HCT116 (cell line): ENCODE results near the gene PLSCR5. TPM values are rescaled to one million over a fixed set of nuclear protein-coding genes. Genes with fewer than 3 reads are reported as not detected.

Source experiments
- ATAC-seq: fragments of 200-7000 bp; cut with Tn5 transposase; 2 replicates; pipeline ENCODE4 v1.9.1; 2020; ENCODE audit warnings: mild to moderate bottlenecking, moderate library complexity
- BruUV-seq: library from RNA; stranded (reverse); fragments of 400-500 nt; replicated peaks from 2 replicates; lab custom pipeline; 2021; lab: Mats Ljungman, UMichigan
- CTCF ChIA-PET: fragments of 300-600 bp; sonication (Branson Sonifier 250); formaldehyde crosslinking; loops from one replicate; lab custom pipeline; 2021; ENCODE audit warnings: antibody characterized with exemption; lab: Charles Lee
- POLR2A ChIA-PET: fragments of 300-600, 350-600 bp; sonication (Branson Sonifier 250); formaldehyde crosslinking; loops from one replicate; lab custom pipeline; 2021; ENCODE audit warnings: antibody characterized with exemption; lab: Charles Lee
- RAD21 ChIA-PET, 2 experiments: fragments of 300-600 bp; sonication (Branson Sonifier 250); formaldehyde crosslinking; loops; one replicate each; lab custom pipeline; 2023; ENCODE audit warnings: low total read pairs in 2 of 2; ENCODE audit not compliant: uncharacterized antibody in 2 of 2, unreplicated experiment in 2 of 2, low non-redundant PET in 1 of 2; lab: Charles Lee
- DNase-seq: peaks from one replicate; pipeline ENCODE4 v3.0.0-alpha.2; 2010; ENCODE audit warnings: low read depth, low spot score
- H2AFZ ChIP-seq: fragments of 200-600 bp; shearing (Covaris generic), sonication (generic); 2 replicates; pipeline ENCODE4 v1.6.1; 2017; ENCODE audit warnings: low read depth, mixed run types, mixed read lengths, antibody characterized with exemption, low read length; ENCODE audit not compliant: poor library complexity, severe bottlenecking
- H3K27ac ChIP-seq: 2 replicates; pipeline ENCODE4 v1.5.1; 2012; ENCODE audit warnings: low read depth, low read length
- H3K27me3 ChIP-seq: fragments of 200-600 bp; sonication (generic); 2 replicates; pipeline ENCODE4 v1.6.1; 2016; ENCODE audit warnings: mixed run types, low read length, mixed read lengths; ENCODE audit not compliant: insufficient read depth
- H3K36me3 ChIP-seq, 2 experiments: fragments of 200-500 bp in 1 of 2; fragments of 200-600 bp in 1 of 2; sonication (Bioruptor generic) in 1 of 2; sonication (generic) in 1 of 2; 2 replicates each; pipeline versions ENCODE4 v1.5.1 to v1.6.1; 2014 to 2016; ENCODE audit warnings: low read length in 2 of 2, inconsistent platforms in 1 of 2, mixed read lengths in 1 of 2, mixed run types in 1 of 2; ENCODE audit not compliant: insufficient read depth in 2 of 2, control insufficient read depth in 1 of 2
- H3K4me1 ChIP-seq, 2 experiments: fragments of 200-600 bp in 1 of 2; sonication (generic) in 1 of 2; 2 replicates each; pipeline versions ENCODE4 v1.5.1 to v1.6.1; 2012 to 2017; ENCODE audit warnings: low read length in 2 of 2, inconsistent platforms in 1 of 2, mild to moderate bottlenecking in 1 of 2, mixed read lengths in 1 of 2, mixed run types in 1 of 2, moderate library complexity in 1 of 2; ENCODE audit not compliant: insufficient read depth in 2 of 2, control insufficient read depth in 1 of 2
- H3K4me2 ChIP-seq: fragments of 200-600 bp; sonication (generic); 2 replicates; pipeline ENCODE4 v1.6.1; 2017; ENCODE audit warnings: mixed run types, low read length, mixed read lengths
- H3K4me3 ChIP-seq, 2 experiments: fragments of 200-600 bp in 1 of 2; sonication (generic) in 1 of 2; replicated peaks in 1 of 2; 2 replicates each; pipeline ENCODE4 v1.5.1; 2011 to 2016; ENCODE audit warnings: low read length in 2 of 2, control low read depth in 1 of 2, low read depth in 1 of 2, mild to moderate bottlenecking in 1 of 2, mixed read lengths in 1 of 2, mixed run types in 1 of 2
- H3K79me2 ChIP-seq: fragments of 200-600 bp; sonication (generic); 2 replicates; pipeline ENCODE4 v1.6.1; 2017; ENCODE audit warnings: mild to moderate bottlenecking, mixed run types, low read length, moderate library complexity, mixed read lengths; ENCODE audit not compliant: insufficient read depth
- H3K9ac ChIP-seq: fragments of 200-600 bp; sonication (generic); 2 replicates; pipeline ENCODE4 v1.6.1; 2016; ENCODE audit warnings: low read length, mixed read lengths
- H3K9me2 ChIP-seq: fragments of 200-600 bp; sonication (generic), shearing (Covaris generic); 2 replicates; pipeline ENCODE4 v1.6.1; 2017; ENCODE audit warnings: mixed run types, mild to moderate bottlenecking, moderate library complexity; ENCODE audit not compliant: insufficient read depth
- H3K9me3 ChIP-seq, 2 experiments: fragments of 200-500 bp in 1 of 2; fragments of 200-600 bp in 1 of 2; sonication (Bioruptor generic) in 1 of 2; sonication (generic) in 1 of 2; 2 replicates each; pipeline ENCODE4 v1.6.1; 2014 to 2017; ENCODE audit warnings: low read length in 2 of 2, mixed read lengths in 2 of 2, inconsistent platforms in 1 of 2, low read depth in 1 of 2, mild to moderate bottlenecking in 1 of 2, mixed run types in 1 of 2, moderate library complexity in 1 of 2; ENCODE audit not compliant: control insufficient read depth in 1 of 2, insufficient read depth in 1 of 2
- H4K20me1 ChIP-seq: fragments of 200-600 bp; sonication (generic), shearing (Covaris generic); 2 replicates; pipeline ENCODE4 v1.6.1; 2017; ENCODE audit warnings: mixed run types, mild to moderate bottlenecking, moderate library complexity; ENCODE audit not compliant: insufficient read depth
- EGR1 ChIP-seq: IDR thresholded peaks from 2 replicates; pipeline ENCODE4 v1.6.1; 2012; ENCODE audit warnings: low read depth
- EZH2phosphoT487 ChIP-seq: fragments of 200-600 bp; IDR thresholded peaks from 2 replicates; pipeline ENCODE4 v1.6.1; 2018; ENCODE audit warnings: antibody characterized with exemption, borderline replicate concordance
- FOSL1 ChIP-seq: IDR thresholded peaks from 2 replicates; pipeline ENCODE4 v1.6.1; 2012; ENCODE audit warnings: low read depth
- POLR2A ChIP-seq: IDR thresholded peaks from 2 replicates; pipeline ENCODE4 v1.7.0; 2011; ENCODE audit warnings: borderline replicate concordance; ENCODE audit not compliant: insufficient read depth, insufficient read length; ENCODE audit errors: extremely low read depth
- SIN3A ChIP-seq: IDR thresholded peaks from 2 replicates; pipeline ENCODE4 v1.6.1; 2012; ENCODE audit warnings: low read depth
- YY1 ChIP-seq: IDR thresholded peaks from 2 replicates; pipeline ENCODE4 v1.6.1; 2011; ENCODE audit warnings: low read length, low read depth, moderate library complexity, mild to moderate bottlenecking; ENCODE audit not compliant: insufficient replicate concordance; ENCODE audit errors: extremely low read depth
- ZBTB33 ChIP-seq: IDR thresholded peaks from 2 replicates; pipeline ENCODE4 v1.6.1; 2011; ENCODE audit warnings: mild to moderate bottlenecking, low read length, moderate library complexity; ENCODE audit not compliant: insufficient replicate concordance; ENCODE audit errors: extremely low read depth
- ZNF274 ChIP-seq: fragments of 200-500 bp; sonication (Bioruptor generic); IDR thresholded peaks from 2 replicates; pipeline ENCODE4 v1.6.1; 2014; ENCODE audit warnings: mild to moderate bottlenecking, low read depth, low read length, inconsistent platforms
- intact Hi-C: fragments of 100-400 bp; cut with micrococcal nuclease; formaldehyde crosslinking; loops from 2 replicates; pipeline ENCODE4 v1.10.0; 2022
- total RNA-seq: library from RNA; stranded (reverse); gene quantifications from one replicate; pipeline ENCODE4 v1.2.1, GENCODE V29; 2021; ENCODE audit not compliant: unreplicated experiment

PLSCR5 gene
- total RNA-seq, 1 experiment from 2014 or later, result not detected

GRCh38 chr3:146653978-146654377 is 48.8 kb upstream of the PLSCR5 start (continued):
- no peak for TF ChIP-seq POLR2A
- TF ChIP-seq ZNF274, result no peak
- TF ChIP-seq ZBTB33, result no peak
- TF ChIP-seq, all 23 proteins: peak for 0

GRCh38 chr3:146650691-146651442 is 45.7 kb upstream of the PLSCR5 start:
- no peak overlapping the region for H2AFZ ChIP-seq
- CTCF ChIA-PET, result interaction anchor here (0.7 to 3.9 kb wide), 3 partner anchors 10 to 13 kb away, joined by 3 to 16 read pairs (median 3); no protein-coding TSS in a partner anchor

More at GRCh38 chr3:146650691-146651442, 45.7 kb upstream of the PLSCR5 start:
- no peaks in the 10 kb centered on the region for H3K9me3 ChIP-seq
- H3K9ac ChIP-seq, result no peak overlapping the region
- H3K27me3 ChIP-seq, result no peaks in the 10 kb centered on the region
- BruUV-seq, result no TSS peak
- POLR2A ChIA-PET, result no interaction called here
- H3K4me3 ChIP-seq, result no peak overlapping the region
- no peak overlapping the region for H3K4me2 ChIP-seq
- H4K20me1 ChIP-seq, result no peaks in the 10 kb centered on the region
- H3K36me3 ChIP-seq, result no peaks in the 10 kb centered on the region
- H3K9me2 ChIP-seq, result no peaks in the 10 kb centered on the region
- RAD21 ChIA-PET, result no interaction called here
- no peak for TF ChIP-seq EGR1
- TF ChIP-seq EZH2phosphoT487, result no peak
- TF ChIP-seq FOSL1, result no peak
- TF ChIP-seq ZNF274, result no peak
- no peak for TF ChIP-seq SIN3A
- no peak for TF ChIP-seq YY1
- H3K79me2 ChIP-seq, result no peaks in the 10 kb centered on the region
- no peak overlapping the region for H3K27ac ChIP-seq
- intact Hi-C loops, result no loop called here
- no peaks in the 10 kb centered on the region for H3K4me1 ChIP-seq
- ATAC-seq (no peak), DNase-seq (no peak)
